Bronchial epithelial cell (primary cell): ENCODE measurements around the gene DYTN. TPM values are rescaled to one million over a fixed set of nuclear protein-coding genes. Genes with fewer than 3 reads are reported as not detected.

ENCODE experiments used
- DNase-seq: peaks from one replicate; pipeline ENCODE4 v3.0.0-alpha.2; 2010; ENCODE audit warnings: low read depth
- FAIRE-seq: peaks from 2 replicates; lab custom pipeline; 2011; peaks lifted over from hg19 to GRCh38; lab: Jason Lieb, UNC
- H3K27me3 ChIP-seq: 2 replicates; pipeline ENCODE4 v1.5.1; 2011; ENCODE audit warnings: low read length; ENCODE audit not compliant: control insufficient read depth, insufficient read depth
- H3K36me3 ChIP-seq: 2 replicates; pipeline ENCODE4 v1.5.1; 2011; ENCODE audit warnings: low read length; ENCODE audit not compliant: control insufficient read depth, insufficient read depth
- H3K4me3 ChIP-seq: 2 replicates; pipeline ENCODE4 v1.5.1; 2011; ENCODE audit warnings: mild to moderate bottlenecking, low read depth, low read length, control low read depth
- CTCF ChIP-seq: IDR thresholded peaks from 2 replicates; pipeline ENCODE4 v1.5.1; 2011; ENCODE audit warnings: mild to moderate bottlenecking, moderate library complexity, low read length, control low read depth, inconsistent platforms; ENCODE audit not compliant: insufficient read depth, severe bottlenecking
- total RNA-seq: library from RNA; depleted of rRNA; stranded (reverse); fragments of >200 nt; gene quantifications from 2 replicates; pipeline ENCODE4 v1.2.1, GENCODE V29; 2014

The DYTN gene
- total RNA-seq, 1 donor from 2014 or later: not detected

GRCh38 chr2:206693399-206694137 is 24.6 kb downstream of the DYTN start:
- TF ChIP-seq CTCF: peak; percentile 62
- DNase-seq (peak; percentile 76), FAIRE-seq (no peak)
- Histone ChIP-seq H3K27me3 (peaks cover 1% of the 10 kb centered on the region), H3K36me3 (no peaks in the 10 kb centered on the region), H3K4me3 (no peak overlapping the region)

GRCh38 chr2:206692971-206693370 is 25.2 kb downstream of the DYTN start:
- TF ChIP-seq CTCF: no peak
- H3K27me3 ChIP-seq: peaks cover 1% of the 10 kb centered on the region
- no peak for FAIRE-seq
- H3K4me3 ChIP-seq: no peak overlapping the region
- DNase-seq: no peak
- H3K36me3 ChIP-seq: no peaks in the 10 kb centered on the region

- Histone ChIP-seq H3K27me3 (peaks cover 1% of the 10 kb centered on the region), H3K36me3 (no peaks in the 10 kb centered on the region), H3K4me3 (no peak overlapping the region)
- FAIRE-seq (no peak), DNase-seq (no peak)
- TF ChIP-seq CTCF: no peak
These were observed 29.2 kb downstream of the DYTN start for GRCh38 chr2:206688990-206689389.

GRCh38 chr2:206688453-206688852 is 29.7 kb downstream of the DYTN start:
- FAIRE-seq: no peak
- TF ChIP-seq CTCF: no peak

GRCh38 chr2:206683546-206683945 is 34.6 kb downstream of the DYTN start:
- H3K4me3 ChIP-seq: no peak overlapping the region
- no peaks in the 10 kb centered on the region for H3K27me3 ChIP-seq
- no peak for TF ChIP-seq CTCF
- H3K36me3 ChIP-seq: no peaks in the 10 kb centered on the region
- no peak for DNase-seq
- no peak for FAIRE-seq

More at GRCh38 chr2:206688453-206688852, 29.7 kb downstream of the DYTN start:
- no peaks in the 10 kb centered on the region for H3K36me3 ChIP-seq
- DNase-seq: no peak
- no peak overlapping the region for H3K4me3 ChIP-seq
- peaks cover 1% of the 10 kb centered on the region for H3K27me3 ChIP-seq
